GM12864 (cell line): ENCODE data around the gene OSBP2.

Experiments used
- DNase-seq: peaks from one replicate; pipeline ENCODE4 v3.0.0-alpha.2; 2011; ENCODE audit warnings: low read depth
- H3K4me3 ChIP-seq: 2 replicates; pipeline ENCODE4 v1.5.1; 2011; ENCODE audit warnings: mild to moderate bottlenecking, low read depth, low read length, control low read depth
- TF ChIP-seq, protein P1 (sequence below): IDR thresholded peaks from 2 replicates; pipeline ENCODE4 v1.5.1; 2011; ENCODE audit warnings: low read depth, mild to moderate bottlenecking, moderate library complexity, low read length, control low read depth, inconsistent platforms; ENCODE audit errors: missing control alignments

OSBP2 gene

DNA sequence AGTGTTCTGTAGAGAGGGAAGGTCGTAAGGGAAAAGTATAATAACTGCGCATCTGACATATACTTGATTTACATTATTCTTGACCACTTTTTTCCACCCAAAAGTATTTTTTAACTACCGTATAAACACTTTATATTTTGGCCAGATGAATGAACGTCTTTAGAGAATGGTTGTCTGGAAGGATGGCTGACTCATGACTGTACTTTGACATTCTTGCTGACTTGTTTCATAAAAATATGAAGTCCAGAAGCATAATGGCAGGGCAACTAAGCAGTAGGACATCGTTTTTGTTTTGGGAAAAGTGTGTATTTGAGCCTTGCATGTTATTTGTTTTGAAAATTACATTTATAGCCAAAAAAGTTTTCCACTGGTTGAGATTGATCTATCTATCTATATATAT is 110.0 kb downstream of the OSBP2 start:
- H3K4me3 ChIP-seq = no peak overlapping the region
- TF ChIP-seq, protein P1, sequence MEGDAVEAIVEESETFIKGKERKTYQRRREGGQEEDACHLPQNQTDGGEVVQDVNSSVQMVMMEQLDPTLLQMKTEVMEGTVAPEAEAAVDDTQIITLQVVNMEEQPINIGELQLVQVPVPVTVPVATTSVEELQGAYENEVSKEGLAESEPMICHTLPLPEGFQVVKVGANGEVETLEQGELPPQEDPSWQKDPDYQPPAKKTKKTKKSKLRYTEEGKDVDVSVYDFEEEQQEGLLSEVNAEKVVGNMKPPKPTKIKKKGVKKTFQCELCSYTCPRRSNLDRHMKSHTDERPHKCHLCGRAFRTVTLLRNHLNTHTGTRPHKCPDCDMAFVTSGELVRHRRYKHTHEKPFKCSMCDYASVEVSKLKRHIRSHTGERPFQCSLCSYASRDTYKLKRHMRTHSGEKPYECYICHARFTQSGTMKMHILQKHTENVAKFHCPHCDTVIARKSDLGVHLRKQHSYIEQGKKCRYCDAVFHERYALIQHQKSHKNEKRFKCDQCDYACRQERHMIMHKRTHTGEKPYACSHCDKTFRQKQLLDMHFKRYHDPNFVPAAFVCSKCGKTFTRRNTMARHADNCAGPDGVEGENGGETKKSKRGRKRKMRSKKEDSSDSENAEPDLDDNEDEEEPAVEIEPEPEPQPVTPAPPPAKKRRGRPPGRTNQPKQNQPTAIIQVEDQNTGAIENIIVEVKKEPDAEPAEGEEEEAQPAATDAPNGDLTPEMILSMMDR = no peak
- DNase-seq = no peak

DNA sequence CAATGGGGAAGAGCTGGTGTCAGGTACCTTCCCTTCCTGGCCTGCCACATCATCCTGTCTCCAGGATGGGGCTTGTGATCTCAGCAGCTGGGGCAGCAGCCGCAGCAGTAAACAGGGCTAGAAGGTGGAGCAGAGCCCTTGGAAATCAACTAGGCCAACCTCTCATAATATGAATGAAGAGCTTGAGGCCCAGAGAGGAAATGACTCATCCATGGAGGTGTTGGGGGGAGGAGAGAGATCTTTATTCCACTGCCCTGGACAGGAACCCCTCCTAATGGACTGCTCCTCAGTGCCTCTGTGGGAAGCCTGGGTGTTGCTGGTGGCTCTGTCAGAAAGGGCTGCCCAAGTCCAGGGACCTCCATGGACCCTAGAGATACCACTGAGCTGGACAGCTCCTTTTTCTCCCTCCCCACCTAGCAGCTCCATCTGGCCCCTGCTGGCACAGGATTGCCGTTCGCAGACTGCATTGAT is 111.8 kb downstream of the OSBP2 start:
- no peak for DNase-seq
- H3K4me3 ChIP-seq = no peak overlapping the region
- TF ChIP-seq, protein P1 = no peak

DNA sequence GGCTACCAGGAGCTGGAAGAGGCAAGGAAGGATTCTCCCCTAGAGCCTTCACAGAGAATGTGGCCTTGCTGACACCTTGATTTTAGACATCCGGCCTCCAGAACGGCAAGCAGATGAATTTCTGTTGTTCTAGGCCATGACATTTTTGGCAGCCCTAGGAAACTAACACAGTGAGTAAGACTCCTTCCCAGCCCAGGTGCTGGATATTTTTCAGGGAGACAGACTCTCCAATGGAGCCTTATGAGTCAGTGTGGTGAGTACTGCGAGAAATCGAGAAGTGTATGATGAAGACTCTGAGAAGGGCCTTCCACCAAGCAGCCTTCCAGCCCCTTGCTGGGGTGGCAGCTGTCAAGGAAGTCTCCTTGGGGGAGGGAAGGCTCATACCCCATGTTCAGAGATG is 114.4 kb downstream of the OSBP2 start:
- DNase-seq = no peak
- TF ChIP-seq, protein P1 = no peak
- H3K4me3 ChIP-seq = no peak overlapping the region

DNA sequence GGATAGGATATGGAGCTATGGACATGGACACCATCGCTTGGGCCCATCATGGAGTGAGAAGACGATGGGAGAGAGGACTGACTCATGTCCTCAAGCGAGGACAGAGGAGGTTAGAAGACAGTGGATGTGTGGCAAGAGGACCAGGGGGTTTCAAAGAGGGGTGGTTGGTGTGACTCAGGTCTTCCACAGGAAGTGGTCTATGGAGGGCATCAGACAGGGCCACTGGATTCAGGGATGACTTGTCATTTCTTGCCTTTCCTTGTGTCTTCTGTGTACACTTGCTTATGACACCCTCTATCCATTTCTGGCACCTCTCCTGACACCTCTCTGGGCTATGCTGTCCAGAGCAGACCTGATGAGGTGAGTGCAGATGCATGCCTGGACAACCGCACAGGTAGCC is 115.4 kb downstream of the OSBP2 start:
- DNase-seq = no peak
- no peak overlapping the region for H3K4me3 ChIP-seq
- TF ChIP-seq, protein P1 = no peak

DNA sequence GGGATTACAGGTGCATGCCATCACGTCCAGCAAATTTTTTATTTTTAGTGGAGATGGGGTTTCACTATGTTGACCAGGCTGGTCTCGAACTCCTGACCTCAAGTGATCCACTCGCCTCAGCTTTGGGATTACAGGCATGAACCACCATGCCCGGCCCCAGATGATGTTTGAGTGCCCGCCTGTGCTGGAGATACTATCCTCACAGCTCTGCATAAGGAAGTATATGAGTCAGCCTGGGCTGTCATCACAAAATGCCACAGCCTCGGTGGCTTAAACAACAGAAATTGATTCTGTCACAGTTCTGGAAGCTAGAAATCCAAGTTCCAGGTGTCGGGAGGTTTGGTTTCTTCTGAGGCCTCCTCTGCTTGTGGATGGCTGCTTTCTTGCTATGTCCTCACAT is 119.3 kb downstream of the OSBP2 start:
- DNase-seq = no peak

DNA sequence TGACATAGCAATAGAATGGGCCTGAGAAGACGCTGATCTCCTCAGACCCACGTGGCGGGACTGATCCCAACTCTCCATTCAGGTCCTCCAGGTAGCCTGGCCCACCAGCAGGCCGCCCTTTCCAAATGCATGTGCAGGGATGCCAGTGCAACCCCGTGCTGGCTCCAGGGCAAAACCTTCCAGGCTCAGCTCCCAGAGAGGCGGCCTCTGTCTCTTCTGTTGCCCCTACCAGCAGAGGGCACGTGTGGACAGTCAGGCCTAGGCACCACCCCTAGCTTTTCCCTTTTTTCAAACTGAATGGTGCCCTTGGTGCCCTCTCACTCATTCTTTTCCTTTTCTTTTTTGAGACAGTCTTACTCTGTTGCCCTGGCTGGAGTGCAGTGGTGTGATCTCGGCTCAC is 121.7 kb downstream of the OSBP2 start:
- H3K4me3 ChIP-seq = no peak overlapping the region
- TF ChIP-seq, protein P1 = peak; percentile 14
- no peak for DNase-seq

More for the DNA sequence above, 119.3 kb downstream of the OSBP2 start:
- H3K4me3 ChIP-seq = no peak overlapping the region
- TF ChIP-seq, protein P1 = no peak

DNA sequence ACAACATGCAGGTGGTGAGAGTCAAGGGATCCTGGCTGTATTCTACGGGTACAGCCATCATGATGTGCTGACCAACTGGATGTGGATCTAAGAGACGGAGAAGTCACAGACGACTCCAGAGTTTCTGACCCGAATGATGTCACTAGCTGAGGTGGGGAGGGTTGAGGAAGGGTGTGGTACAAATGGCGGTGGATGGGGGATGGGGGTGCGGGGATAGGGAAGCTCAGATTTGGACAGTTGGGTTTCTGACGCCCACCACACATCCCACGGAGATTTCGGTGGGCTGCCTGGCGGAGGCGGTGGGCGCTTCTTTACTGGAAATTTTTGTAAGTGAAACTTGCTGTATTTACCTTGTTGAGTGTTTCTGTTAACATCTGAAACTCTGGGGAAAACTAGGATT is 126.7 kb downstream of the OSBP2 start:
- no peak for DNase-seq

More for the DNA sequence above, 126.7 kb downstream of the OSBP2 start:
- TF ChIP-seq, protein P1 = no peak
- no peak overlapping the region for H3K4me3 ChIP-seq
